Measurements from ENCODE around the gene POLRMT. TPM values are rescaled to one million over a fixed set of nuclear protein-coding genes. Genes with fewer than 3 reads are reported as not detected.

POLRMT gene
- total RNA-seq, 1 experiment from 2014 or later = 104 TPM

GRCh38 chr19:593055-593454, 40.3 kb downstream of the POLRMT start:
- DNase-seq = no peak
- TF ChIP-seq CTCF (conservative IDR thresholded peaks at IDR 0.05) = no peak
- Mint-ChIP-seq H3K27ac (no peak overlapping the region), H3K9me3 (no peaks in the 10 kb centered on the region), H3K4me3 (peak overlapping the region in 1 of 2 experiments; percentile 42; a peak in 1 of 5 replicates), H3K36me3 (ENCODE audit: insufficient read depth in 1 of 3, low read depth in 3 of 3) (no peaks in the 10 kb centered on the region), H3K4me1 (0 out of 4 replicates have a peak, but pooled peaks cover 0 to 3% of the 10 kb centered on the region in 2 experiments), H3K27me3 (ENCODE audit: low read depth) (peaks cover 51% of the 10 kb centered on the region)
- no peak overlapping the region for H4K5ac ChIP-seq (ENCODE audit: insufficient read length, low read depth, low read length)
- H3K9me3 ChIP-seq (ENCODE audit: control insufficient read depth, low read depth, low read length) = no peaks in the 10 kb centered on the region
- no peak overlapping the region for H3K4me2 ChIP-seq (ENCODE audit: insufficient read depth, insufficient read length, low read length)
- no peak overlapping the region for H3K27ac ChIP-seq (ENCODE audit: insufficient read length, low read depth, low read length)
- no peak overlapping the region for H2BK5ac ChIP-seq (ENCODE audit: insufficient read length, low read length)
- WGBS (ENCODE audit: extremely low coverage, insufficient read length, low lambda C conversion rate) = no CpG with 5 or more reads among the region's 18 CpGs
- H3T11ph ChIP-seq (ENCODE audit: low read length) = no peak overlapping the region
- no peak overlapping the region for H2AFZ ChIP-seq (ENCODE audit: low read length)
- no peaks in the 10 kb centered on the region for H3K23me2 ChIP-seq (ENCODE audit: insufficient read length, low read depth, low read length, poor library complexity, severe bottlenecking)
- peaks cover 12% of the 10 kb centered on the region; the same call in 1 of the 2 replicates for H3K27me3 ChIP-seq (ENCODE audit: insufficient read depth, low read length)
- no peak overlapping the region for H2BK120ac ChIP-seq (ENCODE audit: low read depth, low read length, poor library complexity, severe bottlenecking)
- no peak overlapping the region for H4K91ac ChIP-seq (ENCODE audit: insufficient read length, low read depth, low read length)
- H3K79me2 ChIP-seq (ENCODE audit: insufficient read depth, low read length) = no peaks in the 10 kb centered on the region
- H3K9ac ChIP-seq (ENCODE audit: extremely low read depth, insufficient read length, low read length) = no peak overlapping the region
- no peaks in the 10 kb centered on the region for H3K79me1 ChIP-seq (ENCODE audit: insufficient read depth, low read depth, low read length, poor library complexity, severe bottlenecking)
- no peak overlapping the region for H3K56ac ChIP-seq (ENCODE audit: insufficient read length, low read depth, low read length)
- no peak overlapping the region for H2BK20ac ChIP-seq (ENCODE audit: low read depth, low read length, poor library complexity, severe bottlenecking)
- H3K4ac ChIP-seq (ENCODE audit: low read depth, low read length) = no peak overlapping the region
- no peak overlapping the region for H4K8ac ChIP-seq (replicated peaks; ENCODE audit: insufficient read length, low read depth, low read length)
- H2AK5ac ChIP-seq (ENCODE audit: insufficient read length, low read length) = no peak overlapping the region
- H3K14ac ChIP-seq (ENCODE audit: insufficient read depth, low read length) = no peak overlapping the region
- no peak overlapping the region for H3K18ac ChIP-seq (ENCODE audit: insufficient read length, low read depth, low read length)
- no peaks in the 10 kb centered on the region for H3K4me1 ChIP-seq (ENCODE audit: insufficient read depth, low read length)
- no peak overlapping the region for H2BK15ac ChIP-seq (ENCODE audit: low read depth, low read length)
- H2BK12ac ChIP-seq (ENCODE audit: insufficient read length, low read depth, low read length) = no peak overlapping the region
- H3K23ac ChIP-seq (ENCODE audit: insufficient read length, low read depth, low read length) = no peak overlapping the region
- peaks cover 3% of the 10 kb centered on the region for H4K20me1 ChIP-seq (ENCODE audit: control insufficient read depth, insufficient read depth, insufficient read length)
